ENCODE results near the gene TRIM66.
"Not testable (repeated sequence)": the region's sequence is repeated elsewhere in the genome, so short reads cannot be mapped to it uniquely, and the experiment has no call there.

Gene TRIM66

DNA sequence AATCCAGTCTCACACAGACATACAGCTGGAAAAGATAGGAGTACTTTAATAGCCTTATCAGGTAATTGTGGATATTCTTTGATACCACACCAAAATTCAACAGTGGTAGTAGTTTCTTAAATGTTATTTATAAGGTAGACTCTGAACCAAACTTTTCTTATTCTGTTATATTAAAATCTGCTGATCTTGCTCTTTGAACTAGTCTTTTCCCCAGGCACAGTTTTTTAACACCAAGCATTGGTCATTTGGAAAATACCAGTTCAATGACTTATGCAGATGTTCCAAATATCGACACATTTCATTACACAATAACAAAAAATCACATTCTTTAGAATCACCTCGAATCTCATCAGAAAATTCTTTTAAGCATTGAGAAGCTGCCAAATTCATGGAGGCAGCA is 7.6 kb downstream of the TRIM66 start:
- no peak for DNase-seq
- in situ Hi-C loops (cut with HindIII; ENCODE audit: low pct_ligation_motif_present, low pct_unique_long_range_greater_than_20kb, low sequenced_read_pairs), result no loop called here

DNA sequence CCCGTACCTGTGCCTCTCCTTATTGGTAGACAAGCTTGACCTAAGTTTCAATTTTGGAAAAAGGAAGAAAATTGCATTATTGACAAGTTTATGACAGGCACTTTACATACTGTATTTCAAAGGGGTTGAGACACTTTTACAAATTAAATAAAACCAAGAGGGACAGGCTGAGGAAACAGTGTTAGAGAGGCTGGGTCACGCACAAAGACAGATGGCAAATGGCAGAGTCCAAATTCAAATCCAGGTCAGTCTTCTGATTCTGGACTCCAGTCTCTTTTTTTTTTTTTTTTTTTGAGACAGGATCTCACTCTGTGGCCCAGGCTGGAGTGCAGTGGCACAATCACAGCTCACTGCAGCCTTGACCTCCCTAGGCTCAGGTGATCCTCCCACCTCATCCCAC is 10.1 kb downstream of the TRIM66 start:
- no peak for DNase-seq

DNA sequence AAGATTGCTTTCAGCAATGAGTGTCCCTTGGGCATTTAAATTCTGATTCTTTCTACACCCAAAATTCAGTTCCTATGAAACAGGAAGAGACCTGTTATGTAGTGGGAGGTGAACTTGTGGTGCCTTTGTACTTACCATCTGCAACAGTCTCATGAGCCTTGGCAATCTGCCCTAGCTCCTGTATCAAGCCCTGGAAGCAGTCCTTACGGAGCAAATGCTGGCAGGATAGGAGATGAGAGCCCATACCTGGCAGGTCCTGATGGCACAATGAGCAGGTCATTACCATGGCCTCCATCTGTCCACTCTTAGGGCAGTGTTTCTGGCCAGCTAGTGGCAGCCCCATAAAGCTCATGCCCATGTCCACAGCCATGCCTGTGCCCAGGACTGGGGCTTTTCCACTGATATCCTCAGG is 10.8 kb downstream of the TRIM66 start:
- in situ Hi-C loops (cut with HindIII; ENCODE audit: low pct_ligation_motif_present, low pct_unique_long_range_greater_than_20kb, low sequenced_read_pairs), result no loop called here
- peak; percentile 48 for DNase-seq

More for the DNA sequence above, 10.1 kb downstream of the TRIM66 start:
- in situ Hi-C loops (cut with HindIII; ENCODE audit: low pct_ligation_motif_present, low pct_unique_long_range_greater_than_20kb, low sequenced_read_pairs), result no loop called here

DNA sequence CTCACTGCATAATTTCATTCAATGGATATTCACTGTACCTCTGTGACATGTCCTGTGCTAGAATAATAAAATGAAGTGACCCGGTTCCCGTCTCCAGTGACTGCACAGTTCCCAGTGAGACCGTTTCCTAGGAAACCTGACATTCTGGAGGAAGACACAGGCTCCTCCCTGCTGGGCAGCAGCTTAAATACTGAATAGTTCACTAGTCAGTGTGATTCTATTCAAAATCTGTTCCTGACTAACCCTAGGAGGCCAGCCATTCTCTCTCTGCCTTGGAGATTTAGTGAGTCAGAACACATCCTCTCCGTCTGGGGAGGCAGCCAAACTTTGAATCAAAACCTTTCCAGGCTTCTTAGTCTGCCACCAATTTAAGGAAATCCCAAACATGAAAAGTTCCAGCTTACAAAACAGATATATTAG is 11.3 kb downstream of the TRIM66 start:
- peak; percentile 87 for DNase-seq
- in situ Hi-C loops (cut with HindIII; ENCODE audit: low pct_ligation_motif_present, low pct_unique_long_range_greater_than_20kb, low sequenced_read_pairs), result no loop called here

DNA sequence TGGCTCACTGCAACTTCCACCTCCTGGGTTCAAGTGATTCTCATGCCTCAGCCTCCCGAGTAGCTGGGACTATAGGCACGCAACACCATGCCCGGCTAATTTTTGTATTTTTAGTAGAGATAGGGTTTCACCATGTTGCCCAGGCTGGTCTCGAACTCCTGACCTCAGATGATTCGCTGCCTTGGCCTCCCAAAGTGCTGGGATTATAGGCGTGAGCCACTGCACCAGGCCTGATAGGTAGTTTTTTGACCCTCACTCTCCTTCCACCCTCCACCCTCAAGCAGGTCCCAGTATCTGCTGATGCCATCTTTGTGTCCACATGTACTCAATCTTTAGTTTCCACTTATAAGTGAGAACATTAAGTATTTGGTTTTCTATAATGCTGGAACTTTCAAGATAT is 12.4 kb downstream of the TRIM66 start:
- in situ Hi-C loops (cut with HindIII; ENCODE audit: low pct_ligation_motif_present, low pct_unique_long_range_greater_than_20kb, low sequenced_read_pairs); DNase-seq: not testable (repeated sequence)

DNA sequence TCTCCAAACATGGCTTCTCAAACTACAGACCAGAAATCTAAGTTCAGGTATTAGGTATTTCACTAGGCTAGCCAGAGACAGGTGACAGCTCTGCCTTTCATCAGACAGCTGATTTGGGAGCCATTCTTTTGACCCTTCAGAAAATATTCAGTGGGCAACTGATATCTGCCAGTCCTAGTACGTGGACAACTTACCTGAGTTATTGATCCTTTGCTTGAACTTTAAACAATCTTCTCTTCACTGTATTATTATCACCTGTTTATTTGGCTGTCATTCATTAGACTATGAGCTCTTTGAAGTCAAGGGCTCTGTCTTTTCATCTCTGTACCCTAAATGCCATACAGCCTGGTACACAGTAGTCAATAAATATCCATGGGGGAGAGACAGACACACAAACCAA is 17.2 kb downstream of the TRIM66 start:
- no peak for DNase-seq
- in situ Hi-C loops (cut with HindIII; ENCODE audit: low pct_ligation_motif_present, low pct_unique_long_range_greater_than_20kb, low sequenced_read_pairs), result no loop called here

DNA sequence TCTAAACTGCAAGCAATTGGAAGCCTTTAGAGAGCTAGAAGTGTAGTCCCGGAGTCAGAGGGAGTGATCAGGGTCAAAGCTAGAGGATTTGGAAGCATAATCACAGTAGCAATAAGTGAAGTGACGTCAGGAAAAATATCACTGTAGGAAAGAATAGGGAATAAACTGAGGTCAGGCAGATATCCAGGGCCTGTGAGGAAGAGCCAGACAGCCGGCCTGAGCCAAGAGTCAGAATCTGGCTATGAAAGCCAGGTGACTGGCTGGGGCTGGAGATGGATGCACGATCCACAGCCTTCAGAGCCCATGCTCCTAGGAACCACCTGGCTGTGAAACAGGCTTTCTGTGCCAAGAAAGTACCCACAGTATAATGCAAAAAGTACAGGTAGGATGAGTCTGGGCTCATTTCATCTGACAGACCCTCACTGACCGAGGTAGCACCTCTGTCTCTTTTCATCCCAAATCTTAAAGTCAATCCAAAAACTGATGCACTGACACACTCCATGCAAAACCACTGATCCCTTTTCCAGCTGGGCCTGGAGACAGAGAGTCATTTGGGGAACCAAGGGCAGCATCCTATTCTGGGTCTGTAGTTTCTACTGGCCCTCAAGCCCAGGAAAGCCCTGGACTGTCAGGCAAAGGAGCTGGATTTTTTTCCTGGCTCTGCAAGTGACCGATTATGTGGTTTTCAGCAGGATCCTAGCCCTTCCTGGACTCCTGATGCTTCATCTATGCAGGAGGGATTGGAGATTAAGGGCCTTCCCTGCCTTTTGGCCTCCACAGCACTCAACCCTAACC is 21.3 kb downstream of the TRIM66 start:
- DNase-seq, result no peak
- in situ Hi-C loops (cut with HindIII; ENCODE audit: low pct_ligation_motif_present, low pct_unique_long_range_greater_than_20kb, low sequenced_read_pairs), result no loop called here

DNA sequence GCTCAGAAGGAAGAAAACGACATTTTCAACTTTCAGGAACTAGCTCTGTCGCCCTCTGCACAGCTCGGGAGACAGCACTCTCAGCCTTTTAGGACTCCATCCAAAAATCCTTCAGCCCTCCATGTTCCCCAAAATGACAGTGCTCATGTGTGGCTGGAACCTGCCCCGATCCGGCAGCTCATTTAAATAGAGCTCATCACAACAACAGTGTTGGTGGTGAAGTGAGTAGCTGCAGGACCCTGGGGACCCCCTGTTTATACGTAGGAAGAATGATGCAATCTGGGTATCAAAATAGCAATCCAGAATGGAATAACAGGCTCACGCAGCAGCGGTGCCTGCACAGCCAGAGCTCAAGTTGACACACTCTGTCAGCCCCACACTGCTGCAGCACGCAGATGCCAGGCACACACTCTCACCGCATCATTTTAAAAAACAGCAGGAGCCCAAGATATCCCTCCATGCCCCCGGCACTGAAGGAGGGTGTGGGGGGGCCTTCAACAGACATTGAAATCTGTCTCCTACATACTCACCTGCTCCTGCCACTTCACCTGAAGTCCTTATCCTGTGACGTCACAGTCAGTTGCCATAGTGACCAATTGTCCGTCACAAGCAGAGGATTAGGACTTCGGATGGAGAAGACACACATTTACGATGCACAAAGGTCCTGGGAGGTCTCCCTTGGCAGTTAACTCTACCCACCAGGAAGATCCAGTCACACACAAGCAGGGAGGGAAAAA is 24.0 kb downstream of the TRIM66 start:
- in situ Hi-C loops (cut with HindIII; ENCODE audit: low pct_ligation_motif_present, low pct_unique_long_range_greater_than_20kb, low sequenced_read_pairs), result no loop called here
- DNase-seq, result no peak

DNA sequence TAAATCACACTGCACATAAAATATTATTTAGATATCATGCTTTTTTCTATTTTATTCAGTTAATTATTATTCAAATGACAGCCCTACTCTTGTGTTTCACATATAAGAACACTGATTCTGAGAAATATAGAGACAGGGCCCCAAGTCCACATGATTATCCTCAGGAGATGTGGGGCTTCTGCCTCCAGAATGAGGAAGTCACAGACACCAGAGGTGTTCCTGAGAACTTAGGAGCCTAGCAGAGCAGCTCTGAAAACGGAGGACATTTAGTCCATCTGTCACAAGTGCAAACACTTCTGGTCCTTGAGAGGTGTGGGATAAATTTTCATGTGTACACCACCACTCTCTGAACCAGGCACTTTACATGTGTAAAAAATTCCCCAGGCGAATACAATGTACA is 26.2 kb downstream of the TRIM66 start:
- in situ Hi-C loops (cut with HindIII; ENCODE audit: low pct_ligation_motif_present, low pct_unique_long_range_greater_than_20kb, low sequenced_read_pairs), result no loop called here
- DNase-seq, result no peak

DNA sequence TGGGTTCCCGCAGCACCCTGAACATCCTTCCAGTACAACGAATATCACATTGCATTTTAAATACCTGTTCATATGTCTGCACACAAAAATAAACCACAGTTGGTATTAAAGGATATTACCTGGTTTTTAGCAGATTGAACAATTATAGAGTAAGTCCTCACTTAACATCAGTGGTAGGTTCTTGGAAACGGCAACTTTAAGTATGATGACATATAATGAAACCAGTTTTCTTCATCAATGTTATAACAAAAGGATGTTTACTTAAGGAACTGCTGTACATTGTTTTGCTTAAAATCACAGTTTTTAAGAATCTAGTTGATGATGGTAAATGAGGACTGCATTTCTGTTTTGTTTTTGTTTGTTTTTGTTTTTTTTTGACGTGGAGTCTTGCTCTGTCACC is 28.0 kb downstream of the TRIM66 start:
- no peak for DNase-seq
- in situ Hi-C loops (cut with HindIII; ENCODE audit: low pct_ligation_motif_present, low pct_unique_long_range_greater_than_20kb, low sequenced_read_pairs), result no loop called here

DNA sequence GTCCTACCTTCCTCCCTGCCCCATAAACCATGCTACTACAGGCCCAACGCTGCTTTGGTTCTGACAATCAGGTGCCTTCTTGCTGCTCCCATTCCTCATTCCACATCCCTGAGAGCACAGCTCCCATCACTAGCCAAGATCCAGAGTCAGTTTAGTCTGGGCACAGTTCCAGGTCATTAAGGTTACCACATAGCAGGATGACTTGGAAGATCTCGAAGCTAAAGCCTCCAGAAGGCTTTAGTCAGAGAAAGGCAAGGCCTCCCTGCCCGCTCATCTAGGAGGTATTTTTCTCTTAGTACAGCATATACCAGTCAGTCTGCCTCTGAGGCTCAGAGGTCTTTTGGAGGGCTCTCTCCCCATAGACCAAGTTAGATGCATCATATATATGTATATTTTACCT is 30.3 kb downstream of the TRIM66 start:
- DNase-seq, result peak; percentile 86
- in situ Hi-C loops (cut with HindIII; ENCODE audit: low pct_ligation_motif_present, low pct_unique_long_range_greater_than_20kb, low sequenced_read_pairs), result no loop called here

DNA sequence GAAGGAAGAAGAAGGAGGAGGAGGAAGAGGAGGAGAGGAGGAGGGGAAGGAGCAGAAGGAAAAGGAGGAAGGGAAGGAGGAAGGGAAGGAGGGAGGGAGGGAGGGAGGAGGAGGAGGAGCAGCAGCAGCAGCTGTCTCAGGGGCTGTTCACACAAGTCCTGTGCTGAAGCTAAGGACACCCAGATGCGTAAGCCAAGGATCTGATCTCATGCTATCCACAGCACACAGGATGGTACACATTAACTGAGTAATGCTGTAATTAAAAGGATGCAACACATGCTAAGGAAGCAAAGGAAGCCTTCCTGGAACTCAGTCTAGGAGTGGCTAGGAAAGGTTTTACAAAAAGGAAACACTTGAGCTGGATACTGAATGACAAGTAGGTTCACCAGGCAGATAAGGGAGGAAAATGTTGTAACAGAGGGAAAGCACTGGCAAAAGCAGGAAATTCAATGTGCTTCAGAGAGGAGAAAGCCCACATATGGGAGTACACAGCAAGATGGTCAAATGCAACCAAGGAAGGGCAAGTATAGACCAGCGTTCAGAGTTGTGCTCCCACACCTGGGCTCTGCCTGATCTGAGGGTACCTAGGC is 32.0 kb downstream of the TRIM66 start:
- DNase-seq, result no peak
- in situ Hi-C loops (cut with HindIII; ENCODE audit: low pct_ligation_motif_present, low pct_unique_long_range_greater_than_20kb, low sequenced_read_pairs), result no loop called here

DNA sequence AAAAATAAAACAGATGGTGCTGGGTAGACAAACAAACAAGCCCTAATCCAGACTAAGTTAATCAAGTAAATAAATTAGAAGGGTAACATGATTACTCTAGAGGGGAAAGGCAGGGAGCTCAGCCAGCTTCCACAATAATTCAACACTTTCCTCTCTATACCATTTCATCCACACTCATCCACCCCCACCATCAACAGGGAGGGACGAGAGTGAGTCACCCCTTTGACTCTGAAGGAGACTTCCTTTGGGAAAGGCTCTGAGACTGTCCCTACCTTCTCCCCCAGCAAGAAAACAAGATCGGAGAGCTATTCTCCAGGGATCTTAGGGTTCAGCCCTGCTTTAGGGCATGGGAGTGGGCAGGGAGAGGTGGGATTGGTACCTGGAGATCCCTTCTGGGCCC is 33.1 kb downstream of the TRIM66 start:
- in situ Hi-C loops (cut with HindIII; ENCODE audit: low pct_ligation_motif_present, low pct_unique_long_range_greater_than_20kb, low sequenced_read_pairs), result no loop called here
- peak; percentile 19 for DNase-seq

DNA sequence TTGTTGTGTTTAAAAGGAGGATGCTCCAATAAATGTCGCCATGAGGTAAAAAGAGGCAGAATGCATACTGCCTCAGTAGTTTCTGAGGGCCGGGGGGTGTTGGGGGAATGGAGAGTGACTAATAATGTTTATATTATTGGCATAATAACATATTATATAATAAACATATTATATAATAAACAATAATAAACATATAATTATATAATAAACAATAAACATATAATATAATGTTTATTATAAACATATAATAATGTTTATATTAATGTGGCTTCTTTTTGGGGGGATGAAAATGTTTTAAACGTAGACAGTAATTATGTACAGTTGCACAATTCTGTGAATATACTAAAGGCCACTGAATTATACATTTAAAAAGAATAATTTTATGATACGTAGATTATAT is 35.6 kb downstream of the TRIM66 start:
- no peak for DNase-seq
- in situ Hi-C loops (cut with HindIII; ENCODE audit: low pct_ligation_motif_present, low pct_unique_long_range_greater_than_20kb, low sequenced_read_pairs), result no loop called here

DNA sequence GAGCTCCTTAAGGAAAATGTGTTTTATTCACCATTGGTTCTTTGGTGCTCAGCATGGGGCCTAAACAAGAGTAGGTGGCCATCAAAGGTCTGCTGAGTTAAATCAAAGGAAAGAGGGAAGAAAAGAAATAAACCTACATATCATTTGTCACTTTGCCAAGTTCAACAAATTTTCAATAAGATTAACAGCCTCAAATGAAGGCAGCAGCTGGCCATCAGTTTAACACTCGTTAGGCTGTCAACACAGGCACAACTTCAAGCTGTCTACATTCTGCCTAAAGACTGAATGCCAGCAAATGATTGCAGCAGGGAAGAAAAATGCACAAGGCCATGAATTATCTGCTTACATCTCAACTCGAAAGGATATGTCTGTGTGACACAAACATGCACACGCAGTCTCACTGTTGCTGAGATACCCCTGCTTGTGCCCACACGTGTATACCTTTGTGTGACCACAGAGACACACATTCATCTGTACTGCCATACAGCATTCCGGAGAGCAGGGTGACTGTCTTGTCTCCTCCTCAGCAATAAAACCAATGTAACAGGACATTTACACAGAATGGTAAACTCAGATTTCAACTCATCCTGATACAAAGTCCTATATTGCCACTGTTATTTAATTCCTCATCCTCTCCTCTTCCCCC is 40.1 kb downstream of the TRIM66 start:
- in situ Hi-C loops (cut with HindIII; ENCODE audit: low pct_ligation_motif_present, low pct_unique_long_range_greater_than_20kb, low sequenced_read_pairs), result no loop called here
- DNase-seq, result no peak

DNA sequence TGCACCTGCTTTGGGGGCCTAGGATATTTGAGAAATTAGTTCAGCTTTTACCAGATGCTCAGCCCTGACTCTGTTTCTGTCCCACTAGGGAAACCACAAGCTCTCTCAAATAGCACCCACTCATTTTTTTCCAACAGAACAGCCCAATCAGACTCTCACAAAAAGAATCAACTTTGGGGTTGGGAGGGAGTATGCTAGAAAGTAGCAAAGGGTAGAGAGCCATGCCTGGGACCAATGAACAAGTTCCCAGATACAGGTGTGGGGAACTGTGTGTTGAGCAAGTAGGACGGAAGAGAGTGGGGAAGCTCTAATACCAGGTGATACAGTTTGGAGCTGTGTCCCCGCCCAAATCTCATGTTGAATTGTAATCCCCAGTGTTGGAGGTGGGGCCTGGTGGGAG is 41.1 kb downstream of the TRIM66 start:
- in situ Hi-C loops (cut with HindIII; ENCODE audit: low pct_ligation_motif_present, low pct_unique_long_range_greater_than_20kb, low sequenced_read_pairs), result no loop called here
- DNase-seq, result no peak

DNA sequence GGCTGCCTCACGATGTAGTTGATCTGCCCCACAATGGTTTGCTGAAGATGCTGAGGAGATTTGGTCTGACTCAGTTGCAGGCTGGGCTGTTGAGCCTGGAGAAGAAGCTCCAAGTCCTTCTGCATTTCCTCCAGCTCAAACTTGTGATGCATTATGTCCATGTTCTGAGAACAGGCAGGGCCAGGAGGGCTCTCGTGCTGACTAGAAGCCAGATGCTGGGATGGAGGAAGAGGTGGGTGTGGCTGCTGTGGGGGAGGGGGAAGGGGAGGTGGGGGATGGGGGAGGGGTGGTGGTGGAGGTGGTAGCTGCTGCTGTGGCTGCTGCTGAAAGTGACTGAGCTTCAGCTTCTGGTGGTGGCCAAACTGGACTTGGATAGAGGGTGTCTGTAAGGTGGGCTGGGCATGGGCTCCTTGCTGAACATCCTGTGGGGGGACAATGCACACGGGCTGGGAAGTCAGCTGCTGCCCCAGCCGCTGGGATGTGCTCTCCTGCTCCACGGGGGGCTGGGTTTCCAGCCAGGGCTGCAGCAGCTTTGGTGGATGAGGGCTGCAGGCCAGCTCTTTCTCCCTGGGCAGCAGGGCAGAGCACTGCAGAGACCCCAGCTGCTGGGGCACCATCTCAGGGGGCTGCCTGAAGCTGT is 42.1 kb downstream of the TRIM66 start:
- in situ Hi-C loops (cut with HindIII; ENCODE audit: low pct_ligation_motif_present, low pct_unique_long_range_greater_than_20kb, low sequenced_read_pairs), result no loop called here
- no peak for DNase-seq

DNA sequence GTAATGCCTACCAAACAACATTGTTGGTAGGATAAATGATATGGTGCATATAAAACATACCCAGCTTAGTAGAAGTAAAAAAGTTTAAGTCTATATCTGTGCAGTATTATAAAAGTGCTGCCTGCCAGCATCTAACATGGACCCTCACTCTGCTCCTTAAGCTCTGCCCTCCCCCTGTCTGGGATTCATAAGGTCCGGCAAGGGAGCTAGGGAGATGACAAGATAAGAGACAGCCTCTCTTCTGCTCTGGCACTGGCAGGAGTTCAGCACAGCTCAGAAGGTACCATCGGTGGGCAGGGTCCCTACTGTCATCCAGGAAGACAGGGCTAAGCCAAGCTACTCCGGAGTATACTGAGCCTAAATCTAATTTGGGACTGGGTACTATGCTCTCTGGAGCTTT is 42.8 kb downstream of the TRIM66 start:
- in situ Hi-C loops (cut with HindIII; ENCODE audit: low pct_ligation_motif_present, low pct_unique_long_range_greater_than_20kb, low sequenced_read_pairs), result no loop called here
- no peak for DNase-seq

DNA sequence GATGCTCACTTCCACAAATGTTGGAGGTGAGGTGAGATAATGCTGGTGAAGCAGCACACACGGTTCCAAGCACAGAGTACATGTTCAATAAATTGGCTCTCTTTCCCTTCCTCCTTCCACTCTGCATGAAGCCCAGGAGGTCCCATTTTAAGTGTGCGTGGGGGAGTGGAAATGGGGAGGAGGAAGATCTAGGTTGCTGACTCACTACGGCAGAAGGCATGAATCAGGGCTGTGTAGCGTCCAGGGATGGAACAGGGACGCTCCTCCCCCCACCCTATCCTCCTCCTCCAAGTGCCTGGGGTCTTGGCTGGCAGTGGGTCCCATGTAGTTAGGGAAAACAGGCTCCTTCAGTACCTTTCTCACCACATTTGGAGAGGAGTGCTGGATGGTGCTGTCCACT is 44.2 kb downstream of the TRIM66 start:
- DNase-seq, result no peak
- in situ Hi-C loops (cut with HindIII; ENCODE audit: low pct_ligation_motif_present, low pct_unique_long_range_greater_than_20kb, low sequenced_read_pairs), result no loop called here

Measured in ACHN (cell line).